LoVo (cell line): ENCODE results near the gene PPP1R13B.

ENCODE experiments used
- DNase-seq: peaks from one replicate; pipeline ENCODE4 v3.0.0-alpha.2; 2016; ENCODE audit warnings: low spot score

Gene PPP1R13B

DNA sequence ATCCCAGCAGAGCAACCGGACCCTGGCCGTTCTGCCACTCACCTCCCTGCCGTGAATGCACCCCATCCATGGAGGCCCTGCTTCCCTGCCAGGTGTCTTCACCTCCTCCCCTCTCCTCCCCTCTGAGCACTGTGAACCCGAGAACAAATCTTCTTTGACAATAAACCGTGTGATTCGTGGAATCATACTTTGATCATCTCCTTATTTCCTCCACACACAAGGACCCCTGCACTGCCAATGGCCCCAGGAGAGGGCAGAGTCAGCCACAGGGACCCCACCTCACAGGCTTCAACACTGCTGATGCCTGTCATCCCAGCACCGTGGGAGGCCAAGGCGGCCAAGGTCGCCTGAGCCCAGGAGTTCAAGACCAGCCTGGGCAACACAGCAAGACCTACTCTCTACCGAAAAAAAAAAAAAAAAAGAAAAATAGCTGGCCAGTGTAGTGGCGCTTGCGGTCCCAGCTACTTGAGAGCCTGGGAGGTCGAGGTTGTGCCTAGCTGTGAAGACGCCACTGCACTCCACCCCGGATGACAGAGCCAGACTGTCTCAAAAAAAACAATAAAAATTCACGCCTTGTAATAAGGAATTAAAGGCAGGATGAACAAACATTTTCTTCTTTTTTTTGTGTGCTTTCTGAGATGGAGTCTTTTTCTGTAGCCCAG is 133.2 kb downstream of the PPP1R13B start:
- DNase-seq: no peak

DNA sequence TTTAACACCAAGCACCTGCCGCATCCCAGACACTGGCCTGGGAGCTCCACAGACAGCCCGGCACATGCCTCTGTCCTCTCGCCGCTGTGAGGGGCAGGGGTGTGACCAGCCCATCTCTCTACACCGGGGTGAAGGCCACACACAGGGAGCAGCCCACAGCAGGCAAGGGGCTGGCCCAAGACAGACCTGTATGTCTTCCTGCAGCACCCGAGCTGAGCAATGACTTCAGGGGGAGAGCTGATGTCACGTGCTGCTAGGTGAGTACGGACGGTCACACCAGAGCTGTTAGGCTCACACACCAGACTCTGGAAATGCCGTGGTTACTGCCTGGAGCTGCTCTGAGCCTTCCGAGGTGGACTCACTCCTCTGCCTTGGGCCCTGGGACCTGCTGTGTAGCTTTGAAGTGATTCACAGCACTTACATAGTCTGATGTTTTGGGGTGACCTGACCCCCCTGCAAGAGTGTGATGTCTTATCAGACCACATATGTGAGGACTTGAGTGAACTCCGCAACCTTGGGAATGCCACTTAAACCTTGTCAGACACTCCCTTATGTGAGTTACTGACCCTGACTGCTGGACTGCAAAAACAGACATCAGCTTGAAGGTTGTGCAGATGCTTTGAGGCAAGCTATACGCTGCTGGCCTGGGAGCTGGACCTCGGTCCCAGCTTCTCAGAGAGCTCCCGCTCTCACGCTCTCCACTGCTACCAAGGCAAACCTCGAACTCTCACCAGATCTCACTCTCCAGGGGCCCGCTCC is 133.9 kb downstream of the PPP1R13B start:
- no peak for DNase-seq

DNA sequence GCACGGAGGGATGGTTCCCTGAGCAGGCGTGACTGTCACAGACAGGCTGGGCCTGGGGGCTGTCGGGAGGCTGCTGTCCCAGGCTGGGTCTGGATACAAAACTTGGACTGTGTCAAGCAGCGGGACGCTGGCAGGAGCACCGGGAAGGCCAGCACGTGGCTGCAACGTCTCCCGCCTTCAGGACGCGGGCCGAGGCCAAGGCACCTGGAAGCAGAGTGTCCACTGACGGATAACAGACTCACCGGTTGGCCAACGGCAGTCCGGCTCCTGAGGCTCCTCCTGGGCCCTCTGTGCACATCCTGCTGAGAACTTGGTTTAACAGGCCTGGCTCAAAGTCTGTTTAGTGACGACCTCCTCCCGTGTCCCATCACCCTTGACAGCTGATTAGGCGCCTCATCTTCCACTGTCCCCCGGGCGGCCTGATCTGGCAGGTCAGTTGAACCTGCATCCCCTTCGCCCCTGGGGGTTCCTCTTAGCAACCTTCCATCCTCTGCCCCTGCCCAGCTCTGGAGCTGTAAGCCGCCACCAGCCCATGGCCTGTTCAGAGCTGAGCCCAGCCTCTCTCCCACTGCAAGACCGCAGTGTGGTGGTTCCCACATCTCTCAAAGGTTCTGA is 134.6 kb downstream of the PPP1R13B start:
- no peak for DNase-seq

GRCh38 chr14:103711516-103712431 is 135.6 kb downstream of the PPP1R13B start:
- no peak for DNase-seq

DNA sequence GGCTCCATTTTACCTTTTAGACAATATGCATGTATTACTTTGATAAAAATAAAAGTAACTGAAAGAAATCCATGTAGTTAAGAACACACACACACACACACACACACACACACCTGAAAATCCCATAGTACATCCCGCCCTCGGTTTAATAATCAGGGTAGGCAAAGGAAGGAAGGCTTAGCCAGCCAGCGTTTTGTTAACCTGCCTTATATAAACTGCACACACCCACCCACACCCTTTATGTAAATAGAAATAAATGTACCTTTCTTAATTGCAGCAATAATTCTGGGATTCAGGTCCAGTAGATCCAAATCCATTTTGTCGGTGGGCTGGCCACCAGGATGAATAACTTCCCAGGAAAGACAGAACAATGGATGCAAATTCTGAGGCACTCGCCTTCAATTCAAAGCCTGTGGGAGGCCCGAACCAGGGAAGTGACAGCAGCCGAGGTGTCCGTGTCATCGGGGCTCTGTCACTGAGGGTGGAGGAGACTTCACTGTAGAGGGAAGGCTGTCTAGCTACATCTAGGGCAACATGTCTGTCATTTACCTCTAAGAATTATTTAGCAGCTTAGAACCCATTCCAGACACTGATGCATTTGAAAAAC is 136.5 kb downstream of the PPP1R13B start:
- no peak for DNase-seq

- no peak for DNase-seq
These were observed 137.6 kb downstream of the PPP1R13B start for GRCh38 chr14:103709814-103710213.

- DNase-seq: no peak
These were observed 138.6 kb downstream of the PPP1R13B start for GRCh38 chr14:103708750-103709187.

GRCh38 chr14:103707329-103708263 is 139.8 kb downstream of the PPP1R13B start:
- DNase-seq: no peak

- no peak for DNase-seq
These were observed 140.6 kb downstream of the PPP1R13B start for GRCh38 chr14:103706551-103707328.

DNA sequence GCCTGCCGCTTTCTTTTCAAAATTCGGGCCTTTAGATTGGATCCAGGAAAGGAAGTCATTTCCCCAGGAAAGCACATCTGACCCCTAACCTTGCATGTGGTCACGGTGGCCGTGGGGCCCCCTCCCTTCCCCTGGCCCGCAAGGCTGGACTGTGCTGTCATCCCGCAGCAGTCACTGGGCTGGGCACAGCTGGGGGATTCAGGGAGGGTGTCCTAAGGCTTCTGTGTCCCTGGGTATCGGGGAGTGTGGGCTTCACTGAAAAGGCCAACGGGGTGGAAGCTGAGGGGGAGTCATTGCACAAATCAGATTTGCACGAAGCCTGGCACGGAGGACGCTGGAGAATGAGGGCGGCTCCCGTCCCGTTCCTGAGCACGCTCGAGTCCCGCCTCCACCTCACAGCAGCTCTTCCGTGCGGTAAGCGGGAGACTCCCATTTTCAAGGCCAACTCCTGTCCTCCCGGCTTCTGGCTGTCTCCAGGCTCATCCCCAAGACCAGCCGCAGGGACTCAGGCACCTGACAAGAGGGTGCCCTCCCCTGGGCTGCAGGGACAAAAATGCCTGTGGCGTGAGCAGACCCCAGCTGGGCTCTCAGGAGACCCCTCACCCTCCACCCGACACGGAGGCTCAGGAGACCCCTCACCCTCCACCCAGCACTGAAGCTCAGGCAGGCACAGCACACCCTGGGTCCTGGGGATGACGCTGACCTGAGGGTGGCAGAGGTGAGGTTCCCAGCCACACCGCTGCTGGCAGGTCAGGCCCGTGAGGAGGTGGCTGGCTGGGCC is 141.7 kb downstream of the PPP1R13B start:
- no peak for DNase-seq

DNA sequence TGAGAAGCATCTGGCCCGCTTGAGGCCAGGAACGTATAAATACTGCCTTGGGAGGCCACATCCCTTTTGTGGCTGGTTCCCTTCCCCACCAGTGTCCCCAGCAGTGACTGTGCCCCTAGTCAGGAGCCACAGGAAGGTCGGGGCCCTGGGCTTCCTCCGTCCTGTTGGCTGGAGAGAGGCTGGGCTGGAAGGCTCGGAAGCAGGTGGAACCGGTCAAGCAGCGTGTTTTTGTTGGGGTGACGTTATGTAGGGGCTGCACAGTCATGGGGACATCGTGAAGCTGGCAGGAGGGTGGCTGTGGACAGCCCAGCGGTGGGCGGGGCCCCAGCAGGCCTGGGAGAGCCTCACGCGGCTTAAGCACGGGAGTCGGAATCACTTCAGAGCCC is 142.3 kb downstream of the PPP1R13B start:
- DNase-seq: no peak

DNA sequence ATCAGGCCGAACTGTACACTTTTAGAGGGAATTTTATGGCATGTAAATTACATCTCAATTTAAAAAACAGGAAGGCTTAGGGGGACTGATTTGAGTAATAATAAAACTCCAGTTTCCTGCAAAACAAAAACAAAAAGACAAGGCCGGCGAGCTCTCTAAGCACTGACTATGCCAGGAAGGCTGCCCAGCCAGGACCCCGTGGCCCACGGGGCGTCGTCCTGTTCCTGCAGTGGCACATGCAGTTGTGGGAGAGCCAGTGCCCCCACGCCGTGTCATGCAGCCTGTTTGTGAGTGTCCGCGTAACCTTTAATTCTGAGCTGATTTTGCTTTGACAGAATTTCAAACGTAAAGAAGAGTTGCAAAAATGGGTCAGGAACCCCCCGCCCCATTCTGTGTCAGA is 142.7 kb downstream of the PPP1R13B start:
- no peak for DNase-seq

DNA sequence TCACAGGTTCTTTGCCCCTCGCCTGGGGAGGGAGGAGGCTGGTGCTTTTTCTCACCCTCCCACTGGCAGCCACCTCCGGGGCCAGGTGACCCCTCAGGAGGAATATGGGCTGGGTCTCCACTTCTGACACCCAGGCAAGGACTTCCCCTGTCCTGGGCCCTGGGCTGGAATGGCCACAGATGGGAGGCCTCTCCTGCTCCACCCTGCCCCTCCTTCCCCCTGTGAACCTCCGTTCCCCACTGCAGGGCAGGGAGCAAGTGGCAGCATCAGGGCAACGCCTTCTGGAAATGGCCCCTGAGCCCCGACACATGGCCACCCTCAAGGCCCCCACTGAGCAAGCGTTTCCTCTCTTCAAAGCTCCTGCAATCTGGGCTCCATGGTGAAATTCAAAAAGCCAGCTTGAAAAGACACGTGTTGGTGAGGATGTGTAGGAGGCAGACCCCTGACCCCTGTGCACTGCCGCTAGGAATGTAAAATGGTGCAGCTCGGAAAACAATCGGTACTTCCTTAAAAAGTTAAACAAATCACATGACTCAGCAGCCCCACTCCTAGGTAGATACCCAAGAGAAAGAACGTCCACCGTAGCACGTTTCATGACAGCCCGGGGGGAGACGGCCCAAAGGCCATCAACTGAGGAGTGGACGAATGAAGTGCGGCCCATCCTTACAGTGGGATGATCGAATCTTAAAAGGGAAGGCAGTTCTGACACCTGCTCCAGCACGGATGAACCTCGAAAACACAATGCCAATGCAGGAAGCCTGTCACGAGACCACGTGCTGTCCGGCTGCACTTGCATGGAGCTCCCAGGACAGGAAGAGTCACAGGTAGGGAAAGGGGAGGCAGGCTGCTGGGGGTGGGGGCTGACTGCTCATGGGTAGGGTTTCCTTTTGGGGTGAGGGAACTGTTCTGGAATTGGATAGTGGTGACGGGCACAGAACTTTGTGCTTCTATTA is 143.7 kb downstream of the PPP1R13B start:
- no peak for DNase-seq

DNA sequence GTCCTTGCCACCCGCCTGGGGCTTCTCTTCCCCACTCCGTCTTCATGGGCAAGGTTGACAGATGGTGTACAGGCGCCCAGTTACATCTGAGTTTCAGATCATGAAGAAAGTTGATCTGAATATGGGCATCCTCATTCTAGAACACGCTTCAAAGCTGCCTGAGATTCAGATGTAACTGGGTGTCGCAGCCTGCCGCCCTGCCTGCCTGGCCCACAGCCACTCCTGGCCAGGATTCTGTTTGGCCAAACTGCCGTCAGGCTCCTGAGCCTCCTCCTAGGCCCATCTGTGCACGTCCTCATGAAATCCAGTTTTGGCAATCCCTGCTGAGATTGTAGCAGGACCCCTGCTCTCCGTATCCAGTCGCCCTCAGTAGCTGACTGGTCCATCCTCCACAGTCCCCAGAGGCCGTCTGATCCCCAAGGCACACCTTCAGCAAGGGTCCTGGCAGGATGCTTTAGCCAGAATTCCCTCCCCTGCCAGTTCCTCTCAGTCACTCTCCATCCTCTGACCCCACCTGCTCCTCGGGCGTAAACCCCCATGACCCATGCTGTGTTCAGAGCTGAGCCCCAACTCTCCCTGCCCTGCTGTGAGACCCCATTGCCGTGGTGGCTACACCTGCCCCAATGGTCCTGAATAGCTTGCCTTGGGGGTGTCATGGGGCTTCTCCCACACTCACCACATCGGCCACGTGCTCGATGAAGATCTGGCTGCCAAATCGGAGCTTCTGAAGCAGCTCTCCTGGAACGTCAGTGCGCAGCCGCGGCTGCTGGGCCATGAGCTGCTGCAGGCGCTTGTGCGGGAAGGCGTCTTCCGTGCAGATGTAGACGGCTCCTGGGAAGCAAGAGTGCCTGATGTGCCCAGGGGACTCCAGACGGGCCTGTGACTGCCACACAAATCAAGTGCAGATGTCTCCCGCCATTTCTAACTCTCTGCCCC is 144.6 kb downstream of the PPP1R13B start:
- no peak for DNase-seq

DNA sequence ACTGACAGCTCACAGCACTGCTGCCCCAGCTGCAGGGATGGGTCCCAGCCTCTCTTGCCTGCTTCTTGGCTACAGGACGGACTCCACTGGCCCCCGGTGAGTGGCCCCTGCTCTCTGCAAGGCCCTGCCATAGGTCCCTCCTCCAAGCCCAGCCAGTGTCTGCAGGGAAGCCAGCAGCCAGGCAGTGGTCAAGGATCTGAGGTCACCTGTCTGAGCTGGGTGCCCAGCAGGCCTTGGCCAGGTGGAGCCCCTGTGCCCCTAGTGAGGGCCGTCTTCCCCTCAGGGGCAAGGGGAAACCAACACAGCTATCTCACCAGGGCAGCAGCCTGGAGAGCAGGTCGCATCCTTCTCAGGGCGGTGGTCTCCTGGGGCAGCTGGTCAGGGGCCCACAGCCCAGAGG is 145.3 kb downstream of the PPP1R13B start:
- DNase-seq: no peak

- no peak for DNase-seq
These were observed 146.5 kb downstream of the PPP1R13B start for GRCh38 chr14:103700753-103701490.
